GM19035 (cell line): ENCODE measurements around the gene ACOT2.
A peak's percentile ranks its signal among the peaks of the same experiment; 100 is the strongest.
"Not testable (repeated sequence)": the region's sequence is repeated elsewhere in the genome, so short reads cannot be mapped to it uniquely, and the experiment has no call there.

Experiments
- ATAC-seq: cut with Tn5 transposase; IDR thresholded peaks from one replicate; pipeline ENCODE4 v1.9.1; 2021; ENCODE audit not compliant: unreplicated experiment

ACOT2 gene

GRCh38 chr14:73567951-73568885 is 795 bp upstream of the ACOT2 start:
- no peak for ATAC-seq

GRCh38 chr14:73568886-73569184 is 178 bp upstream of the ACOT2 start:
- ATAC-seq: not testable (repeated sequence)

GRCh38 chr14:73570913-73571312 is 1.9 kb downstream of the ACOT2 start:
- ATAC-seq: peak; percentile 53

GRCh38 chr14:73573034-73573433 is 4.0 kb downstream of the ACOT2 start:
- not testable (repeated sequence) for ATAC-seq

- not testable (repeated sequence) for ATAC-seq
Observed at GRCh38 chr14:73573740-73574139, 4.7 kb downstream of the ACOT2 start.

GRCh38 chr14:73574251-73574650 is 5.2 kb downstream of the ACOT2 start:
- not testable (repeated sequence) for ATAC-seq

- no peak for ATAC-seq
Observed at GRCh38 chr14:73576391-73576790, 7.4 kb downstream of the ACOT2 start.

GRCh38 chr14:73577214-73577613 is 8.2 kb downstream of the ACOT2 start:
- ATAC-seq: not testable (repeated sequence)

GRCh38 chr14:73582102-73582979 is 13.3 kb downstream of the ACOT2 start:
- ATAC-seq: not testable (repeated sequence)

GRCh38 chr14:73588695-73589094 is 19.7 kb downstream of the ACOT2 start:
- no peak for ATAC-seq

- ATAC-seq: no peak
Observed at GRCh38 chr14:73589116-73589515, 20.1 kb downstream of the ACOT2 start.

- ATAC-seq: not testable (repeated sequence)
Observed at GRCh38 chr14:73590673-73591004, 21.6 kb downstream of the ACOT2 start.

GRCh38 chr14:73591690-73592449 is 22.9 kb downstream of the ACOT2 start, which contains the start of gene ACOT4:
Gene ACOT4 (plus strand): TSS chr14:73591873. CDS start chr14:73591960, 87 bp downstream.
- peak; percentile 75 for ATAC-seq

- no peak for ATAC-seq
Observed at GRCh38 chr14:73594491-73594890, 25.5 kb downstream of the ACOT2 start.

GRCh38 chr14:73599499-73599898 is 30.5 kb downstream of the ACOT2 start:
- no peak for ATAC-seq

GRCh38 chr14:73602994-73603393 is 34.0 kb downstream of the ACOT2 start:
- ATAC-seq: no peak

- ATAC-seq: no peak
Observed at GRCh38 chr14:73606271-73606670, 37.3 kb downstream of the ACOT2 start.

- ATAC-seq: no peak
Observed at GRCh38 chr14:73607241-73607640, 38.2 kb downstream of the ACOT2 start.

- no peak for ATAC-seq
Observed at GRCh38 chr14:73610687-73611086, 41.7 kb downstream of the ACOT2 start.

GRCh38 chr14:73612339-73613045 is 43.5 kb downstream of the ACOT2 start, which contains the start of gene ACOT6:
Gene ACOT6 (plus strand): TSS chr14:73612517. CDS start chr14:73612572, 55 bp downstream.
- ATAC-seq: peak; percentile 74
